Measurements from ENCODE around the gene SARDH. TPM values are rescaled to one million over a fixed set of nuclear protein-coding genes. Genes with fewer than 3 reads are reported as not detected.

Gene SARDH
- total RNA-seq, 1 donor from 2014 or later, result 6.8 TPM

DNA sequence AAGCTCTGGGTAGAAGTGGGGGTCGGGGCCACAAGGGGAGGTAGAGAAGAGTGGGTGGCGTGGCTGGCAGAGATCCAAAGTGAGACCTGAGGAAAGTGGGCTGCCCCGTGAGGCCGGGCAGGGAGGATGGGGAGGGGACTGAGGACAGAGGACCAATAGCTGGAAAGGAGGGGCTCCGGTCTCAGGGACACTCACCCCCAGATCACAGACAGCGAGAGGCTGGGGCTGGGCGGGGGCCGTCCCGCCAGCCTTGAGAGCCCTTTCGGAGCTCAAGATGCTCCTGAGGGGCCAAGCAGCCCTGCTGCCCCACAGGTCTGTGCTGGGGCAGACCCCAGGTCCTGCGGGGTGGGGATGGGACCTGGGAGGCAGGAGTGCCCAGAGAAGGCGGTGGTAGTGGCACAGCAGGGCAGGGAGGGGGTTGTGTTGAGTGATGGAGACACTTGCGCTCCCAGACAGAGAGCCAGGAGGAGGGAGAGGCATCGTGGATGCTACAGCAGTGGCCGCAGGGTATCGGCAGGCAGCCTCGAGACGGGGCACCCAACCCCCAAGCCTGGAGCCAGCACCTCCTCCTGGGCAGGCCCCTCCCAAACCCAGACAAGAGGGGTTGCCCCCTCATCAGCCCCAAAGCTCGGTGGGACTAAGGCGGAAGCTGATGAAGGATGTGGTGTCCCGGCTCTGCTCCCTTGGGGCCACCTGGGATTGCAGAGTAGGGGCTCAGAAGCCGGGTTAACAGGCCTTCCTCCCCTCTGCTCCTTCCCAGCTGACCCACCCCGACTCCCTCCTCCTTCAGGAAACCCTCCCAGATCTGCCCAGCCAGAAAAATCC lies 3.4 kb downstream of the SARDH start:
- Mint-ChIP-seq H3K27me3 (no peaks in the 10 kb centered on the region), H3K4me1 (ENCODE audit: unreplicated experiment) (peaks cover 14% of the 10 kb centered on the region), H3K27ac (no peak overlapping the region), H3K4me3 (no peak overlapping the region), H3K36me3 (no peaks in the 10 kb centered on the region), H3K9me3 (no peaks in the 10 kb centered on the region)
- DNase-seq (ENCODE audit: extremely low spot score, unreplicated experiment), result peak; percentile 63
- no peak for TF ChIP-seq CTCF (conservative IDR thresholded peaks at IDR 0.05)

DNA sequence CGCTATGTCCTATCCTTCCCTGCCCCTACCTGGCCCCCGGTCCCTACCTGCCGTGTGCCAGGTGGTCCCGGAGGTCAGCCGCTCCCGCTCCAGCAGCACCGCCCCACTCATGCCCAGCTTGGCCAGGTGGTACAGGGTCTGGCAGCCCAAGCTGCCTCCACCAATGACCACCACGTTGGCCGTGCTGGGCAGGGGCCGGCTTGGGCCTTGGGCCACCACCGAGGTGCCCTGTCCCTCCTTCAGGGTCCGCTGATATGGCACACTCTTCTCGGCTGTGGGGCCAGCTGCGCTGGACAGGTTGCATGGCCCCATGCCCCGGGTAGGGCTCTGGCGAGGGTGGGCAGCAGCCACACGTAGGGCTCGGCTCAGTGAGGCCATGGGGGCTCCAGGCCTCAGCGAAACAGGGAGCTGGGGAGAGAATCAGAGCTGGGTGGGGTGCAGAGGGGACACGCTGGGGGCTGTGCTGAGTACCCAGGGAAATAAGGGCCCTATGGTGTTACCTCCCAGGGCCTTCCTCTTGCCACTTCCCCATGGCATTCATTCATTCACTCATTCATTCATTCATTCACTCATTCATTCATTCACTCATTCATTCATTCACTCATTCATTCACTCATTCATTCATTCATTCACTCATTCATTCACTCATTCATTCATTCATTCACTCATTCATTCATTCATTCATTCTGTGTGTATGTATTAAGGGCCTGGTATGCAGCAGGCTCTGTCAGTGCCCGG lies 4.2 kb downstream of the SARDH start:
- Mint-ChIP-seq H3K36me3 (no peaks in the 10 kb centered on the region), H3K9me3 (no peaks in the 10 kb centered on the region)

GRCh38 chr9:133733421-133733795 lies 4.7 kb downstream of the SARDH start:
- no peak for DNase-seq (ENCODE audit: extremely low spot score, unreplicated experiment)
- no peak overlapping the region for H3K4me3 Mint-ChIP-seq
- no peaks in the 10 kb centered on the region for H3K9me3 Mint-ChIP-seq
- no peak overlapping the region for H3K27ac Mint-ChIP-seq
- peaks cover 14% of the 10 kb centered on the region for H3K4me1 Mint-ChIP-seq (ENCODE audit: unreplicated experiment)
- peaks cover 5% of the 10 kb centered on the region for H3K27me3 Mint-ChIP-seq
- TF ChIP-seq CTCF (conservative IDR thresholded peaks at IDR 0.05), result no peak
- no peaks in the 10 kb centered on the region for H3K36me3 Mint-ChIP-seq

More for the DNA sequence above, 4.2 kb downstream of the SARDH start:
- H3K27ac Mint-ChIP-seq, result no peak overlapping the region
- no peak for TF ChIP-seq CTCF (conservative IDR thresholded peaks at IDR 0.05)
- H3K4me3 Mint-ChIP-seq, result no peak overlapping the region
- DNase-seq (ENCODE audit: extremely low spot score, unreplicated experiment), result peak; percentile 68
- peaks cover under 1% of the 10 kb centered on the region for H3K27me3 Mint-ChIP-seq
- H3K4me1 Mint-ChIP-seq (ENCODE audit: unreplicated experiment), result peaks cover 14% of the 10 kb centered on the region

GRCh38 chr9:133732639-133733408 lies 5.3 kb downstream of the SARDH start:
- Mint-ChIP-seq H3K4me3 (no peak overlapping the region), H3K4me1 (ENCODE audit: unreplicated experiment) (peaks cover 14% of the 10 kb centered on the region), H3K36me3 (no peaks in the 10 kb centered on the region), H3K9me3 (no peaks in the 10 kb centered on the region), H3K27me3 (peaks cover 5% of the 10 kb centered on the region), H3K27ac (no peak overlapping the region)
- no peak for TF ChIP-seq CTCF (conservative IDR thresholded peaks at IDR 0.05)
- peak; percentile 48 for DNase-seq (ENCODE audit: extremely low spot score, unreplicated experiment)

DNA sequence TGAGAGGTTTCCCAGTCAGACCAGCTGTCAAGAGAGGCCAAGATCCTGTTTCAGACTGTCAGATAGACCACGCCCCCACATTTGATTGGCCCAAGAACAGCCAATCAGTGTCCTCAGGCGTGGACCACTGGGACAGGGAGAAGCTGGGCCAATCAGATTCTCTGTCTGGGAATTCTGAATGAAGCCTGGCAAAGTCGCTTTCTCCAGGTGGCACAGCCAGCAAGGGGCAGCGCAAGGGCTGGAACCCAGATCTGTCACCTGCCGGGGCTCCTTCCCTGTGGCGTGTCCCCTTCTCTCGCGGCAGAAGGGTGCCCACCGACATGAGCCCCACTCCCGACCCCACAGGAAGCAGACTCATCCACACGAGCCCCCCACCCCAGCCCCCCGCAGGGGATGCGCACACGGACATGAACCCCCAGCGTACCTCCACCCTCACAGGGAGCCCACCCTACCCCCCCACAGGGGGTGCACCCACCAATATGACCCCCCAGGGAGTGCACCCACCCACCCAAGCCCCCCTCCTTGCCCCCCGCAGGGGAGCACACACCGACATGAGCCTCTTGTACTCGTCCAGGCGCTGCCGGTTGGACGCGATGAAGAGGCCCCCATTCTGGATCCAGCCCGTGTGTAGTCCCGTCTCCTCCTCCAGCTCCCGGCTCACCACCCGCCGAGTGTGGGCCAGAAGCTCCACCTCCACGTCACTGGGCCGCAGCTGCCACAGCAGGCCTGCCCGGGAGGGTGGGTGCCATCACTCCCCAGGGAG lies 6.1 kb downstream of the SARDH start:
- Mint-ChIP-seq H3K27me3 (peaks cover 5% of the 10 kb centered on the region), H3K9me3 (no peaks in the 10 kb centered on the region), H3K36me3 (no peaks in the 10 kb centered on the region), H3K27ac (no peak overlapping the region), H3K4me3 (no peak overlapping the region), H3K4me1 (ENCODE audit: unreplicated experiment) (peaks cover 14% of the 10 kb centered on the region)
- TF ChIP-seq CTCF (conservative IDR thresholded peaks at IDR 0.05), result no peak
- DNase-seq (ENCODE audit: extremely low spot score, unreplicated experiment), result peak; percentile 62

Measured in type B pancreatic cell (in vitro differentiated cells).